Measurements from ENCODE around the gene SERPINB5.

DNA sequence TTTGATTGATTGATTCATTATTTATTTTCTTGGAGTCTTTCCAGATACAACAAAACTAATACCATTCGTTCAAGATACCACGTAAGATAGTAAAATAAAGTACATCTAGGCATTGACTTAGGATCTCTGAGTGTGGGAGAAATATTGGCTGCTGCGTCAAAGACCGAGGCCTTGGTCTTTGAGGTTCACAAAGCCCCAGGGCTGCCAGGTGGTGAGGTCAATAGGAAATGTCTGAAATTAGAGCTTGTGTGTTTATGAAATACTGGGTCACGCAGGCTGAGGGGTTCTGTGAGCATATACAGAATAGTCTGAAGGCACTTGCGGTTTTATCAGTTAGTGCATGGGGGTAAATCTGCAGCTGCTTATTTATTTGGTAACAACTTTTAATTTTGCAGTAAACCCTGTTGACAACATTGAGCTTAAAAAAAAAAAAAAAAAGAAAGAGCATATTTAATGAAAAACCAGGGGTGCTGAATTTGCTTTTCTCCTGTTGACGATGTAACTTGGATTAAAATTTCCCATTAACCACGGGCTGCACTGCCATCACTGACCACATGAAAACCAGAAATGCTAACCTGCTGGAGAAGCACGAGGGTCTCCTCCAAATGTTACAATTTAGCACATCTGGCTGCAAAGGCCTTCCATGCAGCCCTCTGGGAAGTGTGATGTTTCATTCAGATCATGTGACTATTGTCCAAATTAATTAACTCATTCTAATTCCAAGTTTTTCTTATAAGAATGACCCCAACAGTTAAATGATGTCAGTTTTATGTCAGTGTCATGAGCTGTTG, 38.3 kb downstream of the SERPINB5 start:
- peak; percentile 14; the same call in 1 of the 2 replicates for TF ChIP-seq CTCF (IDR thresholded peaks at IDR 0.05)
- no peak for TF ChIP-seq POLR2AphosphoS5 (IDR thresholded peaks at IDR 0.05; ENCODE audit: low read depth, low read length)
- TF ChIP-seq SIN3A (IDR thresholded peaks at IDR 0.05; ENCODE audit: borderline replicate concordance, insufficient read depth, low read depth, low read length) = no peak
- TF ChIP-seq REST (IDR thresholded peaks at IDR 0.05; ENCODE audit: insufficient read depth in 1 of 2, low read depth in 2 of 2, low read length in 1 of 2) = no peak
- TF ChIP-seq TCF7L2 (IDR thresholded peaks at IDR 0.05; ENCODE audit: low read depth, low read length) = no peak
